ENCODE results near the gene CEP104. TPM values are rescaled to one million over a fixed set of nuclear protein-coding genes. Genes with fewer than 3 reads are reported as not detected.

Gene CEP104
- total RNA-seq, 5 donors from 2014 or later (not counting 1 experiment from before 2014, with no cell fraction given), result 39.9 to 64.7 (median 58.5) TPM

DNA sequence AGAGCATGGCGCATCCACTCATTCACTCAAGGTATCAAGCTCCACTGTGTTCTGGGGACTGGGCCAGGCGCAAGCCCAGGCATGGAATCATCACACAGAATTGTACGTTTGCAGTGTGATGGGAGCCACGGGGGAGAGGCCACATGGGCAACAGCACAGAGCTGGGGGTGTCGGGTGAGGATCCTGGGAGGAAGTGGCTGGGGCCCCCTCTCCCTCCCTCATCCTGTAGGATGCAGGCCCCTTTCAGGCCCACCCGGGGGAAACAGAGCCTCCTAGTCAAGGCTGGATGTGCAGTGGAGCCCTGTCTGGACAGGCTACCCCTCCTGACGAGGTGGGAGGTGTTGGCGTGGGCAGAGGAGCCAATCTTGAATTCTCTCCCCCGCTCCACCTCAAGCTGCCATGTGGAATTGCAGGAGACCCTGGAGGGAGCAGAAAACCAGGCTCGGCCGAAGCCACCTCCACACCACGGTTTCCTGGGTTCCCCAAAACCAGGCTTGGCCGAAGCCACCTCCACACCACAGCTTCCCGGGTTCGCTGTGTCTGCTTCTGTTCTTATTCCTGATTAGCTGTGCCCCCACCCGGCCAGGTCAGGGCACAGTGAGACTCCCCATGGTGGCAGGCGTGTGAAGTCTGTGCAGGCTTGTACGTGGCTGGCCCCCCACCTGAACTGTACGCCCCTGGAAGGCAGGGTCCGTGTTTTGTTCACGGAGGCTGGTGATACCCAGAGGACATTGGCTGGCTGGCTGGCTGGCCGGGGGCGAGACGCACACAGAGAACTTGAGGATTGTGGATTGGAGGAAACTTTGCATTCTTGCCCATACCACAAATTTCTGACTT, 47.2 kb upstream of the CEP104 start:
- Mint-ChIP-seq H3K36me3 (no peaks in the 10 kb centered on the region), H3K27ac (peak overlapping the region; percentile 87 to 98), H3K27me3 (no peaks in the 10 kb centered on the region), H3K4me1 (peaks cover 29 to 42% (median 37%) of the 10 kb centered on the region in 3 donors), H3K9me3 (no peaks in the 10 kb centered on the region), H3K4me3 (peak overlapping the region in 1 of 3 donors; percentile 91)
- peak overlapping the region; percentile 65 for H3K27ac ChIP-seq (ENCODE audit: low read length)
- peaks cover 14 to 53% of the 10 kb centered on the region in 2 experiments for H3K4me1 ChIP-seq (ENCODE audit: control insufficient read depth in 1 of 2, extremely low read depth in 1 of 2, insufficient read depth in 2 of 2, low read length in 2 of 2)
- POLR2A ChIA-PET, result no interaction called here
- H3K36me3 ChIP-seq (ENCODE audit: control insufficient read depth in 2 of 2, extremely low read depth in 1 of 2, insufficient read depth in 1 of 2, low read length in 1 of 2), result no peaks in the 10 kb centered on the region
- no peak overlapping the region for H3K4me3 ChIP-seq (ENCODE audit: control insufficient read depth in 1 of 2, extremely low read depth in 1 of 2, low read length in 1 of 2)
- no peak for DNase-seq
- ATAC-seq (replicated peaks in 1 of 4), result no peak
- no peaks in the 10 kb centered on the region for H3K9me3 ChIP-seq
- peaks cover 0 to 13% of the 10 kb centered on the region in 2 experiments for H3K27me3 ChIP-seq (replicated peaks in 1 of 2; ENCODE audit: control insufficient read depth in 2 of 2, extremely low read depth in 1 of 2, insufficient read depth in 2 of 2, low read length in 1 of 2)
- WGBS (ENCODE audit: insufficient coverage), result 83% methylated on average over 10 of the region's 24 CpGs
- CTCF ChIA-PET, result no interaction called here

DNA sequence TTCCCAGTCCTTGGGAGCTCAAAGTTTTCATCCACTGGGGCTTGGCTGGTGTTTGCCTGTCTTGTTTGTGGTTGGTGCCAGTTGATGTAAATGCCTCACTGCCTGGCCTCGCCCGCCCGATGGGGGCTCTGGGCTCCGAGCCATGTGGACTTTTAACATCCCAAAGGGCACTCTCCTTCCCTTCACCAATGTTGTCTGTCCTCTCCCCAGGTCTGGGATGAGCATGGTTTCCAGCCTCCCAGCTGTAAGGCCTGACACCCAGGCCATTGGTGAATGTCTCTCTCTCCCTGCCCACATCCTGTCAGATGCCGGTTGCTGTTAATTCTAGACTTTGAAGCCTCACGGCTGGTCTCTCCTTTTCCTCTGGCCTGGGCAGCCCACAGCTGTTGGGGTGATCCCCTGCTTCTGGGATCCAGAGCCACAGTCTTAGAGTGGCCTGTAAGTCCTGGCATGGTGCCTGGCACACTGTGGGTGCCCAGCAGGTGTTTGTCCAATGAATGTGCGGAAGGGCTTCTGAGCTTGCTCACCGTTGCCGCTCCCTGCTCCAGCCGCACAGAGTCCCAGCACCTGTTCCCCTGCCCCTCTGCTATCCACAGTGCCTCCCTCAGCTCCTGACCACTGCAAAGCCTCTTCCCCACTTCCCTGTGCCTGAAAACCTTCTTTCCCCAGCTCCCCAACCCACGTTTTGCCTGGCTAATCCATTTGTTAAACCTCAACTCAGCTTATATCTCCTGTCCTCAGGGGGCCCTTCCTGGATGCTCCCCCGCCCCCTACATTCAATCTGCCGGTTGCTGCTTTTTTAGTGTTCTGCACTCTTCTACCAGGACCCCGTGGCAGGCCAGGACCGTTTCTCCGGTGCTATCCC, 46.4 kb upstream of the CEP104 start:
- peak in 7 of 35 experiments; percentile 13 to 59 (median 24) for DNase-seq

DNA sequence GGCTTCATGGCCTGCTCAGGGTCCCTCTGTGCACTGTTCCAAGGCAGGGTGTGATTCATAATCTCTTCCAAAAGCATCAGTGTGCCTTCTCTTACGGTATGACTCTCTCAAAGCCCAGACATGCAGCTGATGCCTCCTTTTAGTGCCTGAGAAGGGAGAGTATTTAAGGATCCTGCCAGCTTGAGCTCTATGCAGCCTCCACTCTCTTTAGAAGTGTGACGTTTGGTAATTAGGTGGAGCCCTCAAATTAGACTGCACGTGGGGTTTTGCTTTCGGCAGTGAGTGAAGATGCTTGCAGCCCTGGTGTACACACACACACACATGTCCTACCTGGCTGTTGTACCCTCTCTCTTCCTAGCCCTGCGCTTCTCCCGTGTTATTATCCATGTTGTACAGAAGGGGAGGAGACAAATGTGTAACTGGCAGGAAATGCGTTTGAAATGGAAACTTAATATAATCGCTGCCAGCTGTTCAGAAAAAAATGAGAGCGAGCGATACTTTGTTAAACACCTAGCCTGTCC, 45.6 kb upstream of the CEP104 start:
- H3K27me3 ChIP-seq (replicated peaks in 1 of 2; ENCODE audit: control insufficient read depth in 2 of 2, extremely low read depth in 1 of 2, insufficient read depth in 2 of 2, low read length in 1 of 2), result peaks cover 0 to 5% of the 10 kb centered on the region in 2 experiments
- no peaks in the 10 kb centered on the region for H3K9me3 ChIP-seq
- ChIA-PET POLR2A (no interaction called here), CTCF (interaction anchor here in 1 of 2 donors (0.5 kb wide), 1 partner anchor 243 kb away, joined by 3 read pairs; no protein-coding TSS in a partner anchor)
- Mint-ChIP-seq H3K36me3 (peaks cover 9% of the 10 kb centered on the region), H3K9me3 (peaks cover 0 to 3% (median 3%) of the 10 kb centered on the region in 3 donors), H3K4me1 (peaks cover 38 to 56% (median 49%) of the 10 kb centered on the region in 3 donors), H3K27ac (peak overlapping the region; percentile 87 to 98), H3K4me3 (peak overlapping the region; percentile 86 to 92 (median 91)), H3K27me3 (no peaks in the 10 kb centered on the region)
- WGBS (ENCODE audit: insufficient coverage), result 50% methylated on average over 4 of the region's 10 CpGs
- ATAC-seq (replicated peaks in 1 of 4) (no peak), DNase-seq (peak in 6 of 35 experiments; percentile 13 to 59 (median 30))
- no peak overlapping the region for H3K4me3 ChIP-seq (ENCODE audit: control insufficient read depth in 1 of 2, extremely low read depth in 1 of 2, low read length in 1 of 2)
- H3K36me3 ChIP-seq (ENCODE audit: control insufficient read depth in 2 of 2, extremely low read depth in 1 of 2, insufficient read depth in 1 of 2, low read length in 1 of 2), result no peaks in the 10 kb centered on the region
- peak overlapping the region; percentile 65 for H3K27ac ChIP-seq (ENCODE audit: low read length)
- H3K4me1 ChIP-seq (ENCODE audit: control insufficient read depth in 1 of 2, extremely low read depth in 1 of 2, insufficient read depth in 2 of 2, low read length in 2 of 2), result peaks cover 17 to 57% of the 10 kb centered on the region in 2 experiments

More for the DNA sequence above, 46.4 kb upstream of the CEP104 start:
- Mint-ChIP-seq H3K4me1 (peaks cover 37 to 51% (median 44%) of the 10 kb centered on the region in 3 donors), H3K9me3 (peaks cover 0 to 3% (median 0%) of the 10 kb centered on the region in 3 donors), H3K4me3 (peak overlapping the region in 2 of 3 donors; percentile 91 to 92), H3K27ac (peak overlapping the region; percentile 87 to 98), H3K36me3 (peaks cover 2% of the 10 kb centered on the region), H3K27me3 (no peaks in the 10 kb centered on the region)
- H3K4me1 ChIP-seq (ENCODE audit: control insufficient read depth in 1 of 2, extremely low read depth in 1 of 2, insufficient read depth in 2 of 2, low read length in 2 of 2), result peaks cover 17 to 55% of the 10 kb centered on the region in 2 experiments
- no peak for ATAC-seq (replicated peaks in 1 of 4)
- H3K27me3 ChIP-seq (replicated peaks in 1 of 2; ENCODE audit: control insufficient read depth in 2 of 2, extremely low read depth in 1 of 2, insufficient read depth in 2 of 2, low read length in 1 of 2), result peaks cover 0 to 8% of the 10 kb centered on the region in 2 experiments
- POLR2A ChIA-PET, result no interaction called here
- CTCF ChIA-PET, result interaction anchor here in 1 of 2 donors (0.5 kb wide), 1 partner anchor 244 kb away, joined by 3 read pairs; no protein-coding TSS in a partner anchor
- WGBS (ENCODE audit: insufficient coverage), result 77% methylated on average over 15 of the region's 16 CpGs
- peak overlapping the region; percentile 65 for H3K27ac ChIP-seq (ENCODE audit: low read length)
- H3K9me3 ChIP-seq, result no peaks in the 10 kb centered on the region
- H3K36me3 ChIP-seq (ENCODE audit: control insufficient read depth in 2 of 2, extremely low read depth in 1 of 2, insufficient read depth in 1 of 2, low read length in 1 of 2), result no peaks in the 10 kb centered on the region
- H3K4me3 ChIP-seq (ENCODE audit: control insufficient read depth in 1 of 2, extremely low read depth in 1 of 2, low read length in 1 of 2), result no peak overlapping the region

DNA sequence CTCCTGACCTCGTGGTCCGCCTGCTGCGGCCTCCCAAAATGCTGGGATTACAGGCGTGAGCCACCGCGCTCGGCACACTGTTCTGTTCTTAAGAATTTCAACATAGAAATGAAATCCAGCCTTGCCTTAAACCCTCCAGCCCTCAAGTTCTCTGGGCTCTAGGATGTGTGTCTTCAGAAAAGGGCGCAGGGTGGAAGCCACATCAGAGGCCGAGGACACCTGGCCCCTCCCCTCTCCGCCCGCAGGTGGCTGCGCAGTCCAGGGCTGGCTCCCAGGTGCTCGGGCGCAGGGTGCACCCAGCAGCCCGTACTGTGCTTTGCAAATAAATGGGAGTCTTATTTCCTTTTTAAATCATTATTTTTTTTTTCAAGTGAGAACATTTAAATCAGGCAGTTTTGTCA, 45.1 kb upstream of the CEP104 start:
- H3K9me3 Mint-ChIP-seq, result peaks cover 3 to 6% (median 6%) of the 10 kb centered on the region in 3 donors
- POLR2A ChIA-PET, result no interaction called here
- H3K27ac ChIP-seq (ENCODE audit: low read length), result peak overlapping the region; percentile 65
- DNase-seq (peak in 13 of 35 experiments; percentile 21 to 54 (median 31)), ATAC-seq (replicated peaks in 1 of 4) (no peak)
- H3K27me3 ChIP-seq (replicated peaks in 1 of 2; ENCODE audit: control insufficient read depth in 2 of 2, extremely low read depth in 1 of 2, insufficient read depth in 2 of 2, low read length in 1 of 2), result no peaks in the 10 kb centered on the region
- peak overlapping the region; percentile 87 to 98 for H3K27ac Mint-ChIP-seq
- H3K27me3 Mint-ChIP-seq, result no peaks in the 10 kb centered on the region
- WGBS (ENCODE audit: insufficient coverage), result 41% methylated on average over 8 of the region's 15 CpGs
- H3K36me3 ChIP-seq (ENCODE audit: control insufficient read depth in 2 of 2, extremely low read depth in 1 of 2, insufficient read depth in 1 of 2, low read length in 1 of 2), result no peaks in the 10 kb centered on the region
- peaks cover 13% of the 10 kb centered on the region for H3K36me3 Mint-ChIP-seq
- CTCF ChIA-PET, result no interaction called here
- H3K4me1 Mint-ChIP-seq, result peaks cover 42 to 57% (median 50%) of the 10 kb centered on the region in 3 donors
- no peak overlapping the region for H3K4me3 ChIP-seq (ENCODE audit: control insufficient read depth in 1 of 2, extremely low read depth in 1 of 2, low read length in 1 of 2)
- H3K9me3 ChIP-seq, result no peaks in the 10 kb centered on the region
- H3K4me3 Mint-ChIP-seq, result peak overlapping the region; percentile 86 to 92 (median 91)
- peaks cover 17 to 53% of the 10 kb centered on the region in 2 experiments for H3K4me1 ChIP-seq (ENCODE audit: control insufficient read depth in 1 of 2, extremely low read depth in 1 of 2, insufficient read depth in 2 of 2, low read length in 2 of 2)

- POLR2A ChIA-PET, result no interaction called here
- DNase-seq (peak; percentile 33 to 85 (median 62)), ATAC-seq (replicated peaks in 1 of 4) (peak in 3 of 4 experiments; percentile 12 to 25 (median 16))
- H3K4me1 Mint-ChIP-seq, result peaks cover 51 to 62% (median 56%) of the 10 kb centered on the region in 3 donors
- peaks cover 23% of the 10 kb centered on the region for H3K36me3 Mint-ChIP-seq
- Histone ChIP-seq H3K27me3 (replicated peaks in 1 of 2; ENCODE audit: control insufficient read depth in 2 of 2, extremely low read depth in 1 of 2, insufficient read depth in 2 of 2, low read length in 1 of 2) (no peaks in the 10 kb centered on the region), H3K36me3 (ENCODE audit: control insufficient read depth in 2 of 2, extremely low read depth in 1 of 2, insufficient read depth in 1 of 2, low read length in 1 of 2) (no peaks in the 10 kb centered on the region), H3K27ac (ENCODE audit: low read length) (peak overlapping the region; percentile 89), H3K4me3 (ENCODE audit: control insufficient read depth in 1 of 2, extremely low read depth in 1 of 2, low read length in 1 of 2) (peak overlapping the region; percentile 64 to 82), H3K4me1 (ENCODE audit: control insufficient read depth in 1 of 2, extremely low read depth in 1 of 2, insufficient read depth in 2 of 2, low read length in 2 of 2) (peaks cover 17 to 52% of the 10 kb centered on the region in 2 experiments), H3K9me3 (no peaks in the 10 kb centered on the region)
- peak overlapping the region; percentile 86 to 92 (median 91) for H3K4me3 Mint-ChIP-seq
- H3K27ac Mint-ChIP-seq, result peak overlapping the region; percentile 92 to 98
- WGBS (ENCODE audit: insufficient coverage), result 0% methylated on average over 44 of the region's 51 CpGs
- CTCF ChIA-PET, result no interaction called here
- peaks cover 4 to 9% (median 7%) of the 10 kb centered on the region in 3 donors for H3K9me3 Mint-ChIP-seq
- no peaks in the 10 kb centered on the region for H3K27me3 Mint-ChIP-seq
These were observed 44.0 kb upstream of the CEP104 start for GRCh38 chr1:3900969-3901529.

Measured in T-cell (primary cell).